ENCODE measurements around the gene DIP2C.

Gene DIP2C

DNA sequence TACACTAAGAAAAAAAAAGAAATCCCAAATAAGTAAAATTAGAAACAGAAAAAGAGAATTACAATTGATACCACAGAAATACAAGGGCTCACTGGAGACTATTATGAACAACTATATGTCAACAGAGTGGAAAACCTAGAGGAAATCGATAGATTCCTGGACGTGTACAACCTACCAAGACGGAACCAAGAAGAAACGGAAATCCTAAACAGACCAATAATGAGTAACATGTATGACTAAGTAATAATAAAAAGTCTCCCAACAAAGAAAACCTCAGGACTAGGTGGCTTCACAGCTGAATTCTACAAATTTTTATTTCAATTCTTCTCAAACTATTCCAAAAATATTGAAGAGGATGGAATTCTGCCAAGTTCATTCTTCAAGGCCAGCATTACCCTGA, 13.9 kb downstream of the DIP2C start:
- DNase-seq, result no peak

DNA sequence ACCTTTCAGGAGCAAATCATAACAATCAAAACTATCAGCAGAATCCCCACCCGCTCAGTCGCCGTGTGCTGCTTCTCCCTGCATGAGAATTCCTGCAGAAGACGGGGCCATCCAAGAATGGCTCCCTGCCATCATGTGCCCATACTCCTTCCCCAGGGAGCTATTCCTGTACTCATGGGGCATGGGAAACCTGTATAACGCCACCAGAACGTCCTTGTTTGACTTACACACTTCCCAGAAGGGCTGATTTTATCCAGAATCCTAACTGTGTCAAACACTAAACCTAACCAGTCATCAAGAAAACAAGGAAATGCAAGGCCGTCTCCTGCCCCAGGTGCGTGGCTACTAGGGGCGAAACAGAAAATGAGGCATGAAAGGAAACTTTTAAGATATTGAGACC, 16.0 kb downstream of the DIP2C start:
- no peak for DNase-seq

DNA sequence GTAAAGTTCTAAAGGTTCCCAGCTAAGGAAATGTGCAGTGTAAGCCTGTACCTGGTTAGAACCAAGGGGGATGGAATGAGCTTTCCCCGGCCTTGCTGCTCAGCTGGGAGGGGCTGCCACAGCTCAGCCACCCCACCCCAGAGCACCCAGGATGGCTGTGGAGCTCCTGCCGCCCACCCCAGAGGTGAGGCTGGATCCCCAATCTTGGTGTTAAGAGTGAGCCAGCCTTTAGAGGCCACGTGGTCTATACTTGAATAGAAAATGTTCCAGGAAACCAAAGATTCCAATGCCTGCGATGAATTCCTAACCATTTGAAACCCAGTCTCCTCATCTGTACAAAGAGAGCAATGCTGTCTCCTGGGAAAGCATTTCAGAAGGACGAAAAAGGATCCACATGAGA, 16.5 kb downstream of the DIP2C start:
- DNase-seq, result no peak

DNA sequence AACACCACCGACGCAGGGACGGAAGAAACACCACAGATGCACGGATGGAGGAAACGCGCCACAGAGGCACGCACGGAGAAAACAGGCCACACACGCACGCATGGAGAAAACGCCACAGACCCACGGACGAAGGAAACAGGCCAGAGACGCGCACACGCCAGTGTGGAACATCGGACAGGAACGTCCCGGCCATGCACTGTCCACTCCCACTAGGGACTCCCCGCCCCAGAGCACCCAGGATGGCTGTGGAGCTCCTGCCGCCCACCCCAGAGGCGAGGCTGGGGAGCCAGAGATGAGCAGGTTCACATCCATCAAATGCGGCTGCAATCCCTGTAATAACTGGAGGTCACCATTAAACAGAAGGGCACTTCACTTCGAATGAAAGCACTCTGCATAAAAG, 17.3 kb downstream of the DIP2C start:
- no peak for DNase-seq

DNA sequence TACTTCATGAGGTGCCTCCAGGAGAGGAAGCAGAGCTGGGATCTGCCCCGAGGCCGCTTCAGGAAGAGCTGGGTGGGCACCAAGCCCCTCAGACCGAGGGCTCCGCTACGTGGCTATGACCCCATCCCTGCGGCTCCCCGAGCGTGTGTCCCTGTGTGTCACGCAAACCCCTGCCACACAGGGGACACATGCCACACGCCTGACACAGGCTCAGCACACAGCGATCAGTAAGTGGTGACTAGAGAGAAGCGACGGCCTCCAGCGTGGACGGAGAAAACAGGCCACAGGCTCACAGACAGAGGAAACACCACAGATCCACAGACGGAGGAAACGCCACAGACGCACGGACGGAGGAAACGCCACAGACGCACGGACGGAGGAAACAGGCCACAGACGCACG, 18.5 kb downstream of the DIP2C start:
- no peak for DNase-seq

DNA sequence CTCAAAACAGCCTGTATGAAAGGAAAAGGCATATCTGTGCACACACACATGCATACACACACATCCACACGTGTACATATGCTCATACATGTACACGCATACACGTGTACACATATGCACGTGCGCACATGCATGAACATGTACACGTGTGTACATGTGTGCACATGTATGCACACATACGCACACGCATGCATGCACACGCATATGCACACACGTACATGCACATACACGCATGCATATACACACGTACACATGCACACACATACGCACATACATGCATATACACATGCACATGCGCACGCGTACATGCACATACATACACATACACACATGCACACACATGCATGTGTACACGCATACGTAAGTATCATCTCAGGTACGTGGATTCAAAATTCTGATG, 19.4 kb downstream of the DIP2C start:
- DNase-seq, result no peak

DNA sequence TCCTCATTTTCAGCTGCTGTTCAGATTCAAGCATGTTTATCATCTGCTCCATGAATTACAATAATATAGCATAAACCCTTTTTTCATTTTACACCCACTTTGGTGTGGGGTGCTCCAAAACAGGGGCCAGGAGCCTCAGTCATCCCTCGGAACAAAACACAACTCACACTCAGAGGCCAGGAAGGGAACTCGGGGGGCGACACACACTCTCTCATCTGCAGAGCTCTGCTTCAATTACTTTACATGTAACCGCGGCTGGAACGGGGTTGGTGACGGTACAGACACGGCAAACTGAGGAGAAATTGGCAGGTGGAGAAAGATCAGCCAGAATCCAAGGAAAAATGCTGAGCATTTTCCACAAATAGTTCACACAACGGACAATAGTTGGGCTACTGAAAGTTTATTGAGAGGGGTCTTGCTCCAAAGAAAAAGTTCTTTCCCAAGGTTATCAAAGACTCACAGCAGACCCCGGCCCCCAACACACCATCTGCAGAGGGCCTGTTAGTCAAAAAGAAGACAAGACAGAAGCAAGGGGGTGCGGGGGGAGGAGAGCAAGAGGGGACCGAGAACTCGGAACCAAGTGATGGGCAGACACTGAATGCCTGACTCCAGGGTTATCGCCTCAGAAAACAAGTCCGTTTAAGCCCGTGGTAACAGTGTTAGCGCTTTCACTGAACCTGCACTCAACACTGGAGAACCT, 20.5 kb downstream of the DIP2C start:
- DNase-seq, result no peak

DNA sequence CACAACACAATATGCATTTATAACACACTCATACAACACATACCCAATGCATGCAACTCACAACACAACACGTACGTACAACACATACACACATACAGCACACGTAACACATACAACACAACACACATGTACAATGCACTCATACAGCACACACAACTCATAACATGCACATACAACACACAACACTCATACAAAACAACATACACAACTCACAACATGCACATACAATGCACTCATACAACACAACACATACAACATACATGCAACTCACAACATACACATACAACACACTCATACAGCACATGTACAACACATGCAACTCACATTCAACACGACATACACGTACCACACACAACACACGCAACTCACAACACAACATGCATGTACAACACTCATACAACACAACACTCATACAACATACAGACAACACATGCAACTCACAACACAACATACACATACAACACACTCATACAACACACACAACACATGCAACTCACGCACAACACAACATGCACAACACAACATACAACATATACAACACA, 21.8 kb downstream of the DIP2C start:
- DNase-seq, result no peak

DNA sequence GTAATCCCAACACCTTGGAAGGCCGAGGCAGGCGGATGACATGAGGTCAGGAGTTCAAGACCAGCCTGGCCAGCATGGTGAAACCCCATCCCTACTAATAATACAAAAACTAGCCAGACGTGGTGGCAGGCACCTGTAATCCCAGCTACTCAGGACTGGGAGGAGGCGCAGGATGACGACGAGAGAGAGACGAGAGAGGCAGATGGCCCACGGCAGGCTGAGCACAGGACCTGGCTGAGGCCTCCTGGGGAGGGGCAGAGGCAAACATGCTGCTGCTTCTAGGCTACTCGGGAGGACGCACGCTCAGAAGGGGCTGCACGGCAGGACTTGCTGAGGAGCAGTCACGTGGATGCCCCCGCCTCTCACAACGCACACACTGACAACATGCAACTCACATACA, 22.4 kb downstream of the DIP2C start:
- DNase-seq, result no peak

DNA sequence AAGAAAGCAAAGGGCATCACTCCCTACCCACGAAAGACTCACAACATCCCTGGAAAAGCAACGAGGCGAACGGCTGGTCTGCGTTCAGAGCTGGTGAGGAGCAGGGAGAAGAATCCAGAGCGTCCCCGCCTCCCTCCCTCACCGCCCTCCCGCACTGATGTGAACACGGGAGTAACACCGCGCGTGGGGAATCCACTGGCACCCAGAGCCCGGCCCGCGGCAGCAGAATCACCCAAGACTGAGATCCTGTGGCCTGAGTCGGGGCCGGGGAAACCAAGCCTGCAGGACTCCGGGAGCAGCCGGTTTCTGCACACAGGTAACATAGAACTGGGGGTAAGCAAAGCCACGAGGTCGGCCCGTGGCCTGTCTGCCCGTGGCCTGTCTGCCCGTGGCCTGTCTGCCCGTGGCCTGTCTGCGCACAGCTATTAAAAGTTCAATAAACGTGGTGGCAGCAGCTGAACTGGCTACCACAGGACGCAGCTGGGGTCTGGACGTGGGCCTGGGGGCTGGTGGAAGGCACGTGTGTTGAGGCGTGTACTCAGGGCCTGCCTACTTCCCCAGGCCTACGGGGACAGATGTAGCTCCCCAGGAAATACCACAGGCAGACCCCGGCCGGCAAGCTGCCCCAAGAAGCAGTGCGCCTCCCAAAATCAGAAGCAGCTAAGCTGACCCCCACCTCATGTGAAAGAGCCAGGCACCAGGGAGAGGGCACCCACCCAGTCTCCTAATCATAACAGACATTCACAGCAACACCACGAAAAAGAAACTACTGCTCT, 23.0 kb downstream of the DIP2C start:
- DNase-seq, result no peak

DNA sequence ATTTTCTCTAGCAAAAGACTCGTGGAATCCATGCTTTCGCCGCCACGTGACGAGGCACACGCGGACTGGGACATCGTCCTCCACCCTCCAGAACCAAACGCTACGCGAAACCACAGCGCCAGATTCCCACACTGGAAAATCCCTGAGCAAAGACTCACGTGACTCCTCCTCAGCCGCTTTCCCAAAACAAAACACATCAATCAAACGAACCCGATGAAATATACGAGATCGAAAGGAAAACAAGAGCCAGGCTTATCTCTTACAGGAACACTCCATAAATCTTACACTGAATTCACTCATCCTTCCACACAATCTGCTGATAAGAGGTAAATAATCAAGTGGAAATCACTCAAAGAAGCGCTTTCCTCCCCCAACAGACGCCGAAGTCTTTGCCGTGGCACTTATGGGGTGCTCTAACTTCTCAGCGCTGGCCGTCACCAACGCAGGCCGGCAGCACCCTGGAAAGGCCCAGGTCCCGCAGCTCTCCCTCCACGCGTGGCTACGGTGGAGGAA, 23.8 kb downstream of the DIP2C start:
- DNase-seq, result no peak

DNA sequence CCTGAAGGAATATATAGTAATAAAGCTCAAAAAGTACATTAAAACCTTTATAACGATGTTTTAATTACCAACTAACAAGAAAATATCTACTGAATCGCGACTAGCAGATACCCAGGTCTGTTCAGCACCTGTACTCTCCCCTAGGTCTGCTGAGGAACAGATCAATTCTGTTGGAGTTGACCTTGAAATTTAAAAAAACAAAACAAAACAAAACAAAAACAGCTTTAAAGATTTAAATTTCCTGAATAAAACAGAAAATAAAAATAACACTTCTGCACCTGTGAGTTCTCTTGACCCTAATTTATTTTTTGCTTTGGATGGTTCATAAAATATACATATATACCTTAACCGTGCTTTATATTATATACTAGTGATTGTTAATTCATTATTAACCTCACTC, 24.6 kb downstream of the DIP2C start:
- no peak for DNase-seq

DNA sequence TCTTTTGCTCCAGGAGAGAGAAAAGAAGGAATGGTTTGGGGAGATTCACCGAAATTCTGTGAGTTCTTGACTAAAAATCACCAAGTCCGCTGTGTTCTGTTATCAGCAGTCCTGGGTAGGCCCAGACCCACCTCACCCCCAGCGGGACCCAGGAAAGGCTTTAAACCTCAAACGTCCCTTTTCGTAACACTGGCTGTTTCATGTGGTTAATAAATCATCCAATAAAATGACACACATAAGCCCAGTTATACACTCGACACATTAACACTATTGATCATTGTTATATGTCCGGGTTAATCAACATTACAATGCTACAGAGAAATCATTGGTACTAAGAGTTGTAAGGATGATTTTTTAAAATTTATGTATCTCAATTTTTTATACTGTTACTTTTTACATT, 25.2 kb downstream of the DIP2C start:
- no peak for DNase-seq

DNA sequence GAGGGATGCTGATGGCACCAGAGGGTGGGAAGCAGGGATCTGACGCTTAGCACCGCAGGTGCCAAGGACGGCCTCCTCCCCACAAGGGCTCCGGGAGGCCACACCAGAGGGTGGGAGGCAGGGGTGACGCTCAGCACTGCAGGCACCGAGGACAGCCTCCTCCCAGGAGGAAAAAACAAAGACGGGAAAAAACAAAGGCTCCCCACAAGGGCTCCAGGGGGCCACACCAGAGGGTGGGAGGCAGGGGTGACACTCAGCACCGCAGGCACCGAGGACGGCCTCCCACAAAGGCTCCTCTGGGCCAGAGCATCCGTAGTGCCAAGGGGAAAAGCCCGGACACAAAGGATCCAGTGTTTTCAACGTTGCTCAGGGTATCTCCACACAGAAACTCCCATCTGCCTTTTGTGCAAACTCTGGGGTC, 25.6 kb downstream of the DIP2C start:
- DNase-seq, result no peak

DNA sequence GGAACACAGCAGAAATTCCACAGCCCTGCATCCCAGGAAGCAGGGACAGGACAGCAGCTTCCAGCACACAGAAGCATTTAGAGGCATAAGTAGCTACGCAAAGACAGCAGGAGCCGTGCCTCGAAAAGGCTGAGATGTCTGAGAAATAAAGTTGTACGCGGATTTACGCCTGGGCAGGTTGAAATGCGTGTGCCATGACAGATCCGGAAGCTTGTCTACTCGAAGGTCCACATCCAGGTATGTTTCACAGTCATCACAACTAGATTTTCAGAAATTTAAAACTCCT, 26.1 kb downstream of the DIP2C start:
- no peak for DNase-seq

DNA sequence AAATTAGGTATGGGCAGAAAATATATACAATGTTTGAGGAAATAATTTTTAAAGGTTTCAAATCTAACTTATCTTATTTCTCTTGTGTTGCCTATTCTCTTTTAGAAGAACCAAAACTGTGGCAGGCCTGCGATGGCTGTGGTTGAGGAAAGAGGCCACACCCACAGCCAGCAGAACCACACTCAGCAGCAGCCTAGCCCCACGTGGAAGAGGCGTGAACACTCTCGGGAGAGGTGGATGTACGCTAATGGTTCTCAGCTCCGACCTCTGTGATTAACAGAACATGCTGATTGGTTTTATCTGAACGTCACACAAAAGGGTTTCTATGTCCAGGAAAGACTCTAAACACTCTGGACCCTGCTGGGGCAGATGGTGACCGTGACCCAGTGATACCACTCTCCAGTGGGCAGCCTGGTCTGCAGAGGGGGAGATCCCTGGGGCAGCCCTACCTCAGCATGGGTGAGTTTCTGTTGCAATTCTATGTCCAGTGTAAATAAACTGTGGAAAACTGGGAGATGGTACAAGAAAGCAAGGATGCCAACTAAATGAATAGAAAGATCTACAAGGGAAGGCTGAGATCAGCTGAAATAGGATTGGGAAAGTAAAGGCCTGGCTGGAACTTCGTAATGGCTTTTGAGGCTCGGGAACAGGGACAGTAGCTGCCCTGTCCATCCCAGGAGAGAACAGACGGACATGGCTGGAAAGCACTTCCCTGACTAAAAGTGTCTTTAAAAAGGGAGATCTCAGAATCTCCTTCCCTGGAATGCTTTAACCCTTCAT, 26.6 kb downstream of the DIP2C start:
- DNase-seq, result no peak

DNA sequence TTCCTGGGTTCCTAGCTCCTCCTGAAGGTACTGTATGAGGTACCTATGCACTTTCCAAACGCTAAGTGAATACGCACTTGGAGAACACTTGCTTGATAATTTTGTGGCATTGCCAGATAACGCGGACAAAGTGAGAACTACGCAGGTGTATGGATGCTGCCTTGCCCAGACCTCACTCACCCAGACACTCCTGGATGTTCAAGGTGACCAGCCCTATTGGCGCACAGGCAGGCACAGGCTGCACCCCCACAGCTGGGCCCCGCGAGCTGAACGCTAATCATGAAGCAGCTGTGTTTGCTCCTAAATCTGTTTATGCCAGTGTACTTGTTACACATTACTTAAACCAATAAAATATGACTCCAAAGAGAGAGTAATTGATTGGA, 27.3 kb downstream of the DIP2C start:
- no peak for DNase-seq

DNA sequence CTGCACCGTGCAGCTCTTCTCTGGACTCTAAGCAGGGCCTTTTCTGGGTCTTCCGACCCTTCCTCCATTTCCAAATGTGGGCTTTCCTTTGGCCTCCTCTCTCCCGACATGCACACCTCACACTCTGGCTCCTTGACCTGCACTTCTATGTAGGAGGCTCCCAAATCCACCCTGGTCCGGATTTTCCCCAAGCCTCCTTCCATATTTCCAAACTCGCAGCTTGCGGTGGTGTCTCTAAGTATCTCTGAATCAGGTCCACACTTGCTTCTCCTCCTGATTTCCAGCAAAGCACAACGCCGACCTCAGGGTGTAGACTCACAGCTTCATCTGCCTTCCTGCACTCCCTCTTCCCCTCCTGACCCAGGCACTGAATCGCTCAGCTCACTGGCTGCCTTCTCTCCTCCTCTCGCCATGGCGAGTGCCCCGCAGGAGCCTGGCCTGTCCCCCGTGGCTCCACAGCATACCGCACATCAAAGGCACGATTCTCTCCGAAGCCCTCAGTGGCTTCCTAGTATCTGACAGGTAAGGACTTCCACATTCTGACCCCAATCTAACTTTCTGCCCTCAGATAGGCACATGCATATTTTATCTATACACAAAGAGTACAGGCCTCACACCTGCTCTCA, 27.8 kb downstream of the DIP2C start:
- DNase-seq, result no peak

DNA sequence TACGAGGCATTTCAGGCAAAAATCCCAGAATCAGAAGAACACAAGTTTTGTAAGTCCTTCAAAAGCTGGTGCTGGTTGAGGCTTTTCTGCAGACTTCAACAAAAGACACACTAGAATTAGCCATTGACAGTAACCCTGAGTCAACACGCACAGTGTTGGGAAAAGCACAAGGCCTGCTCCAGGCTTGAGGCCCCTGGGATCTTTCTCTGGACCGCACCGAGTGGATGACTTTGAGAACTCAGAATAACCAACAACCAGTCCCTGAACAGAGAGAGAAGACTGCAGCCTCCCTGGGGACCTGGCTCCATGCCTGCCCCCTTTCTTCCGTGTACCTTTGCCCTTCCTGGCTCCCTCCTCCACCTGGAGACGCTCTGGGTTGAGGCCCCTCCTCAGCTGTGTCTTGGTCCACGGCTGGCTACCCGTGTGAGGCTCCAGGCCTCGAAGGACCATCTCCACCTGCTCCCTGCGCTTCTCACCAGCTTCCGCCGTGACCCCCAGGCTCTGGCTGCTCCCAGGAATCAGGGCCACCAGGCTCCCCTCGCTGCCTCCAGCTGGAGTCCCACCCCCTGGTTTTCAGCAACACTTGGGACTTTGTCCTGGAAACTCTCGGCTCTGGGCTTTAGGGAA, 28.4 kb downstream of the DIP2C start:
- DNase-seq, result no peak

DNA sequence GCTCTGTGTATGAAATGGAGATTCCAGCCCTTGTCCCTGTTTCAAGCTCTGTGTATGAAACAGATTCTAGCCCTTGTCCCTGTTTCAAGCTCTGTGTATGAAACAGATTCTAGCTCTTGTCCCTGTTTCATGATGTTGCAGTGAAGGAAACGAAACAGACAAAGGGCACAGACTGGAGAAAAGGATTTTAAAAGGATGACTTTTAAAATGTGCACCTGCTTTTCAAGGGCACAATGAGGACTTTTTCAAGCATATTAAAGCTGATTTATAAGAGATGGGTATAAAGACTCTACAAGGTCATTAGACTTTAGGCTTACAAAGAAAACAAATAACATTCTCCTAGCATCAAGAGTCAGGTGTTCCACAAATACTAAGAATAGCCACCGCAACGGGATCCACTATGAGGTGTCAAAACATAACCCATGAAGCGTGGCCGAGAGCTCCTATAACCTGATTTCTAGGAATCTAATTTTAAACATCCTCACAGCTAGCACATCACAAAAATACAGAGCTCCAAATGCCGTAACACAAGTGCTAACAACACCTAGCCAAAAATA, 29.0 kb downstream of the DIP2C start:
- DNase-seq, result no peak

DNA sequence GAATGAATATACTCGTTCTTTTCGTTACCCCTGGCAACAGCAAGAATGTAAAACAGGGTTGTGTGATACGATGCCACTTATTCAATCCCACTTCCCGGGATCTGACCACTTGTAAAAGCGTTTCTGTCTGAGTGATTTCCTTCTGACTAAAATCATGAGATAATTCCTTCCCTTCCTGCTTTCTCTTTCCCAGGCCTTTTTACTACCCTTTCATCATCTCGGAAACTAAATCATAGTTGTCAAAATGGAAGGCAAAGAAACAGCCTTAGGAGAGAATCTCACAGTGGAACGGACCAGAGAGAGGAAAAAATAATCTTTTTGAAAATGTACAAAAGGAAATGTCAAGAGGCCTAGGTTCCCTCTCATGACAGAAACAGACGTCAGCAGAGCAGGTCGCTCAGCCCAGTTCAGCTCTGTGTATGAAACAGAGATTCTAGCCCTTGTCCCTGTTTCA, 29.8 kb downstream of the DIP2C start:
- DNase-seq, result no peak
